Measurements from ENCODE around the gene CNOT4. TPM values are rescaled to one million over a fixed set of nuclear protein-coding genes. Genes with fewer than 3 reads are reported as not detected.

Gene CNOT4
- total RNA-seq, 1 donor from 2014 or later: 33.4 TPM

- Mint-ChIP-seq H3K27ac (peak overlapping the region; percentile 13), H3K36me3 (peaks cover 31% of the 10 kb centered on the region), H3K4me1 (peaks cover 11% of the 10 kb centered on the region), H3K9me3 (no peaks in the 10 kb centered on the region), H3K27me3 (ENCODE audit: low read depth) (no peaks in the 10 kb centered on the region), H3K4me3 (no peak overlapping the region)
- TF ChIP-seq CTCF (IDR thresholded peaks at IDR 0.05; ENCODE audit: unreplicated experiment): no peak
- no peak for DNase-seq (ENCODE audit: low spot score in 2 of 2, unreplicated experiment in 2 of 2)
Observed at GRCh38 chr7:135365721-135366120, 144.2 kb downstream of the CNOT4 start.

DNA sequence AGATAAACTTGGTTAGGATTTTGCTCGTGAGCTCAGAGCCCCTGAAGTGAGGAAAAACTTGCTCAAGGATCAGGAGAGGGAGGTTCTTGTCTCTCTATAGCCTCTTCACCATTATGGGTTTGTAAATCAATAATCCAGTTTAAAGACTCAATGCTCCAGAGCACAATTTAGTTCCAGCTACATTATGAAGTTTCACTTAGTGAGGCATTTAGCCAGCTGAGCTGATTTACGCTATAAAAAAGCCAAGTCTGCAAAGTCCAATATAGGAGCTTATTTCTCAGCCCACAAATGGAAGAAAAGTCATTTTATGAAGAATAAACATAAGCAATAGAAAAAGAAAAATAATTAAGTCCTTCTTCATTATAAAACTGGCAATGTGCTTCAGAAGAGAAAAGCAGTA is 145.7 kb downstream of the CNOT4 start:
- peaks cover 8% of the 10 kb centered on the region for H3K4me1 Mint-ChIP-seq
- no peak overlapping the region for H3K4me3 Mint-ChIP-seq
- TF ChIP-seq CTCF (IDR thresholded peaks at IDR 0.05; ENCODE audit: unreplicated experiment): no peak
- no peak overlapping the region for H3K27ac Mint-ChIP-seq
- H3K27me3 Mint-ChIP-seq (ENCODE audit: low read depth): no peaks in the 10 kb centered on the region
- peaks cover 27% of the 10 kb centered on the region for H3K36me3 Mint-ChIP-seq
- no peaks in the 10 kb centered on the region for H3K9me3 Mint-ChIP-seq
- no peak for DNase-seq (ENCODE audit: low spot score in 2 of 2, unreplicated experiment in 2 of 2)

DNA sequence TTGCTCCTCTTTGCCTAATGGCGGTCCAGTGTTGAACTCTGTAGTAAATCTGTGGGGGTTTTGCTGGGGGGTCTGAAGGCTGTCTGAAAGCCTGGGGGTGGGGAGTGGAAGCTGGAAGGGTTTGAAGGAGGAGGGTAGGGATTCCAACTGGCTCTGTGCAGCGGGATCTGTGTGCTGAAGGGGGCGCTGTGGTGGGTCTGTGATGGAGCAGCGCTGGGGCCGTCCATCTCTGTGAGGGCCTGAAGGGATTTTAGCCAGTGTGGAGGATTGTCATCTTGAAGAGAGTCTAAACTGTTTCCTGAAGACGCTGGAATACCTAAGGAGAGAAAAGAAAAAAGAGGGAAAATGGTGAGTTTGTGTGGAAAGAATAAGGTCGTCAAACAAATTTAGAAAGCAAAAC is 147.0 kb downstream of the CNOT4 start:
- no peak for DNase-seq (ENCODE audit: low spot score in 2 of 2, unreplicated experiment in 2 of 2)
- Mint-ChIP-seq H3K36me3 (peaks cover 25% of the 10 kb centered on the region), H3K27ac (no peak overlapping the region), H3K4me1 (peaks cover 4% of the 10 kb centered on the region), H3K27me3 (ENCODE audit: low read depth) (no peaks in the 10 kb centered on the region), H3K4me3 (no peak overlapping the region), H3K9me3 (no peaks in the 10 kb centered on the region)
- no peak for TF ChIP-seq CTCF (IDR thresholded peaks at IDR 0.05; ENCODE audit: unreplicated experiment)

GRCh38 chr7:135361788-135362187 is 148.1 kb downstream of the CNOT4 start:
- H3K27ac Mint-ChIP-seq: no peak overlapping the region
- H3K36me3 Mint-ChIP-seq: peaks cover 25% of the 10 kb centered on the region
- no peak for TF ChIP-seq CTCF (IDR thresholded peaks at IDR 0.05; ENCODE audit: unreplicated experiment)
- H3K4me1 Mint-ChIP-seq: peaks cover 4% of the 10 kb centered on the region
- no peaks in the 10 kb centered on the region for H3K9me3 Mint-ChIP-seq
- no peaks in the 10 kb centered on the region for H3K27me3 Mint-ChIP-seq (ENCODE audit: low read depth)
- no peak overlapping the region for H3K4me3 Mint-ChIP-seq
- DNase-seq (ENCODE audit: low spot score in 2 of 2, unreplicated experiment in 2 of 2): no peak

GRCh38 chr7:135359615-135360014 is 150.3 kb downstream of the CNOT4 start:
- Mint-ChIP-seq H3K4me1 (no peaks in the 10 kb centered on the region), H3K27ac (peak overlapping the region; percentile 28), H3K4me3 (no peak overlapping the region), H3K9me3 (no peaks in the 10 kb centered on the region), H3K27me3 (ENCODE audit: low read depth) (peaks cover 7% of the 10 kb centered on the region), H3K36me3 (peaks cover 25% of the 10 kb centered on the region)
- DNase-seq (ENCODE audit: low spot score in 2 of 2, unreplicated experiment in 2 of 2): no peak
- TF ChIP-seq CTCF (IDR thresholded peaks at IDR 0.05; ENCODE audit: unreplicated experiment): no peak
